ENCODE results near the gene C16orf86.

C16orf86 gene

DNA sequence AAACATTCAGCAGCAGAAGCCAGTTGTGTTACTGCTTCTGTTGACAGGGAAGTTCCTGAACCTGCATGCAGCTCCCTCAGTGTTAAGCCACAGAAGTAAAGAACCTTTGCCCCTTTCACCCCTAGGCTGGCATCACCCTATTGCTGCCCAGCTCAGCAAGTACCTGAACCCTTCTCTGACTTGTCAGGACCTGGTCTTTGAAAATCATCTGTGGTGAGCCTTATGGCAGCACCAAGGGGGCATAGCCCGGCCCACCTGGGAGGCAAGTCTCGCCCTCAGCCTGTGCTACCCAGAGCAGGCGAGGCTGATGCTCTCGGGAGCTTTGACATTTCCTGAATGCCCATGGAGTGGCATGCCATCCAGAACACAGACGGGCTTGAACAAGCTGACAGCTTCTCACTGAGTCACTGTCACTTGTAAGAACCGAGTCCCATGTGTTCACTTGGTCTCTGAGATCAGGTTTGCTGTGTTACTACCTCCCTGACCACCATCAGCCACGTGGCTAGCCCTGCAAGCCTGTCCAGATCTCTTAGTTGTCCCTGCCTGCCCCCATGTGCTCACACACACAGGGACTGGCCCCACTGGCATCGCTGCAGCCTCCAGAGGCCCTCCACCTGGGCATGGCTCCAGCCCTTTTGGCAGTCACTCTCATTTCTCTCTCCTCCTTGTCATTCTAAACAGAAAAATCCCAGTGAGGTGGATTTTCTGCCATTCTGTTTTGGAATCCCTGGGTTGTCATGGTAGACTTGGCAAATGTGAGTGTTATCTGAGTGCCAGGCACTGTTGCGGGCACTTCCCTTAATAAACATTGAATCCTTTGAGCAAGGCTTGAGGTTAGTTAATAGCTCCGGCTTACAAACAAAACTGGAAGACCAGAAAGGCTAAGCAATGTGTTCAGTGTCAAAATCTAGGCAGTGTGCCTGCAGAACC is 24.6 kb upstream of the C16orf86 start:
- TF ChIP-seq POLR2AphosphoS5 (IDR thresholded peaks at IDR 0.05; ENCODE audit: low read depth, low read length) (no peak), FOXP2 (optimal IDR thresholded peaks at IDR 0.05; ENCODE audit: borderline replicate concordance, extremely low read depth, extremely low read length, insufficient read depth) (no peak)

- TF ChIP-seq FOXP2 (optimal IDR thresholded peaks at IDR 0.05; ENCODE audit: borderline replicate concordance, extremely low read depth, extremely low read length, insufficient read depth) (no peak), POLR2AphosphoS5 (IDR thresholded peaks at IDR 0.05; ENCODE audit: low read depth, low read length) (no peak), TAF1 (IDR thresholded peaks at IDR 0.05; ENCODE audit: borderline replicate concordance, insufficient read depth, low read length) (no peak), SIN3A (IDR thresholded peaks at IDR 0.05; ENCODE audit: borderline replicate concordance, insufficient read depth, low read length) (no peak)
- TF ChIP-seq, protein P1, sequence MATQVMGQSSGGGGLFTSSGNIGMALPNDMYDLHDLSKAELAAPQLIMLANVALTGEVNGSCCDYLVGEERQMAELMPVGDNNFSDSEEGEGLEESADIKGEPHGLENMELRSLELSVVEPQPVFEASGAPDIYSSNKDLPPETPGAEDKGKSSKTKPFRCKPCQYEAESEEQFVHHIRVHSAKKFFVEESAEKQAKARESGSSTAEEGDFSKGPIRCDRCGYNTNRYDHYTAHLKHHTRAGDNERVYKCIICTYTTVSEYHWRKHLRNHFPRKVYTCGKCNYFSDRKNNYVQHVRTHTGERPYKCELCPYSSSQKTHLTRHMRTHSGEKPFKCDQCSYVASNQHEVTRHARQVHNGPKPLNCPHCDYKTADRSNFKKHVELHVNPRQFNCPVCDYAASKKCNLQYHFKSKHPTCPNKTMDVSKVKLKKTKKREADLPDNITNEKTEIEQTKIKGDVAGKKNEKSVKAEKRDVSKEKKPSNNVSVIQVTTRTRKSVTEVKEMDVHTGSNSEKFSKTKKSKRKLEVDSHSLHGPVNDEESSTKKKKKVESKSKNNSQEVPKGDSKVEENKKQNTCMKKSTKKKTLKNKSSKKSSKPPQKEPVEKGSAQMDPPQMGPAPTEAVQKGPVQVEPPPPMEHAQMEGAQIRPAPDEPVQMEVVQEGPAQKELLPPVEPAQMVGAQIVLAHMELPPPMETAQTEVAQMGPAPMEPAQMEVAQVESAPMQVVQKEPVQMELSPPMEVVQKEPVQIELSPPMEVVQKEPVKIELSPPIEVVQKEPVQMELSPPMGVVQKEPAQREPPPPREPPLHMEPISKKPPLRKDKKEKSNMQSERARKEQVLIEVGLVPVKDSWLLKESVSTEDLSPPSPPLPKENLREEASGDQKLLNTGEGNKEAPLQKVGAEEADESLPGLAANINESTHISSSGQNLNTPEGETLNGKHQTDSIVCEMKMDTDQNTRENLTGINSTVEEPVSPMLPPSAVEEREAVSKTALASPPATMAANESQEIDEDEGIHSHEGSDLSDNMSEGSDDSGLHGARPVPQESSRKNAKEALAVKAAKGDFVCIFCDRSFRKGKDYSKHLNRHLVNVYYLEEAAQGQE (IDR thresholded peaks at IDR 0.05; ENCODE audit: insufficient read depth in 1 of 2, low read depth in 2 of 2, low read length in 2 of 2), result no peak
These were observed 22.6 kb upstream of the C16orf86 start for GRCh38 chr16:67644038-67644437.

- TF ChIP-seq SIN3A (IDR thresholded peaks at IDR 0.05; ENCODE audit: borderline replicate concordance, insufficient read depth, low read length) (no peak), FOXP2 (optimal IDR thresholded peaks at IDR 0.05; ENCODE audit: borderline replicate concordance, extremely low read depth, extremely low read length, insufficient read depth) (no peak)
These were observed 21.1 kb upstream of the C16orf86 start for GRCh38 chr16:67645397-67646121.

DNA sequence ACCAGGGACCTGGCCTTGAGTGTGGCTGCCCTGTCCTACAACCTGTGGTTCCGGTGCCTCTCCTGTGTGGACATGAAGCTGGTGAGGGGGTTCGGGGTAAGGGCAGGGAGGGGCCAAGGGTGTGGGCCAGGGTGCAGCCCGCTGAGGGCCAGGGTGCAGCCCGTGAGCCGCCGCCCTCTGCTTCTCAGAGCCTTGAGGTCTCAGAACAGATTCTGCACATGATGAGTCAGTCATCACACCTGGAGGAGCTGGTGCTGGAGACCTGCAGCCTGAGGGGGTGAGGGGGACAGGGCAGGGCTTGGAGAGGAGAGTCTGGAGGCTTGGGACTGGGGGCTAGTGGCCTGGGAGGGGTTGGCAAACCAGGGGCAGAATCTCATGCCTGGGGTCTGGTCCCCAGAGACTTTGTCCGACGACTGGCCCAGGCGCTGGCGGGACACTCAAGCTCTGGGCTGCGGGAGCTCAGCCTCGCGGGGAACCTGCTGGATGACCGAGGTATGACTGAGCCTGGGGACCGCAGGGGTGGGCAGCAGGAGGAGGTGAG is 19.4 kb upstream of the C16orf86 start:
- TF ChIP-seq FOXP2 (optimal IDR thresholded peaks at IDR 0.05; ENCODE audit: borderline replicate concordance, extremely low read depth, extremely low read length, insufficient read depth), result no peak
- TF ChIP-seq, protein P1 (IDR thresholded peaks at IDR 0.05; ENCODE audit: insufficient read depth in 1 of 2, low read depth in 2 of 2, low read length in 2 of 2), result no peak
- no peak for TF ChIP-seq POLR2AphosphoS5 (IDR thresholded peaks at IDR 0.05; ENCODE audit: low read depth, low read length)
- TF ChIP-seq SIN3A (IDR thresholded peaks at IDR 0.05; ENCODE audit: borderline replicate concordance, insufficient read depth, low read length), result no peak
- TF ChIP-seq TAF1 (IDR thresholded peaks at IDR 0.05; ENCODE audit: borderline replicate concordance, insufficient read depth, low read length), result no peak

GRCh38 chr16:67647681-67648080 is 18.9 kb upstream of the C16orf86 start:
- TF ChIP-seq, protein P1 (IDR thresholded peaks at IDR 0.05; ENCODE audit: insufficient read depth in 1 of 2, low read depth in 2 of 2, low read length in 2 of 2), result no peak
- TF ChIP-seq POLR2AphosphoS5 (IDR thresholded peaks at IDR 0.05; ENCODE audit: low read depth, low read length), result no peak
- no peak for TF ChIP-seq SIN3A (IDR thresholded peaks at IDR 0.05; ENCODE audit: borderline replicate concordance, insufficient read depth, low read length)

Measured in PFSK-1 (cell line).